CD14-positive monocyte (primary cell): ENCODE measurements around the gene ZNF184. TPM values are rescaled to one million over a fixed set of nuclear protein-coding genes. Genes with fewer than 3 reads are reported as not detected.
A peak's percentile ranks its signal among the peaks of the same experiment; 100 is the strongest.

Experiments used
- DNase-seq, 3 donors: peaks; one replicate each; pipeline ENCODE4 v3.0.0-alpha.2; 2011 to 2022
- H2AFZ ChIP-seq: 2 replicates; pipeline ENCODE4 v1.6.0; 2012; ENCODE audit warnings: mild to moderate bottlenecking, low read depth, low read length, inconsistent platforms; ENCODE audit not compliant: insufficient read depth, poor library complexity, severe bottlenecking
- H3K27ac ChIP-seq, 2 donors: 1 replicate in 1 of 2; 2 replicates in 1 of 2; pipeline ENCODE4 v1.5.1; 2012 to 2013; ENCODE audit warnings: low read length in 2 of 2, control low read depth in 1 of 2, inconsistent platforms in 1 of 2, low read depth in 1 of 2, mild to moderate bottlenecking in 1 of 2
- H3K27me3 ChIP-seq, 2 donors: one replicate each; pipeline versions ENCODE4 v1.6.0 to v1.6.1; 2011 to 2013; ENCODE audit warnings: low read length in 2 of 2; ENCODE audit not compliant: control insufficient read depth in 2 of 2, insufficient read depth in 2 of 2
- H3K36me3 ChIP-seq, 2 donors: replicated peaks in 1 of 2; 1 replicate in 1 of 2; 2 replicates in 1 of 2; pipeline versions ENCODE4 v1.5.1 to v1.6.1; 2012 to 2013; ENCODE audit warnings: low read length in 2 of 2, control low read depth in 1 of 2, inconsistent platforms in 1 of 2, mild to moderate bottlenecking in 1 of 2; ENCODE audit not compliant: insufficient read depth in 2 of 2, control insufficient read depth in 1 of 2
- H3K4me1 ChIP-seq, 2 donors: 1 replicate in 1 of 2; 2 replicates in 1 of 2; pipeline versions ENCODE4 v1.5.1 to v1.6.1; 2012 to 2013; ENCODE audit warnings: low read length in 2 of 2, control low read depth in 1 of 2, inconsistent platforms in 1 of 2, mild to moderate bottlenecking in 1 of 2, moderate library complexity in 1 of 2; ENCODE audit not compliant: insufficient read depth in 2 of 2, control insufficient read depth in 1 of 2
- H3K4me2 ChIP-seq: replicated peaks from 2 replicates; pipeline ENCODE3; 2012; ENCODE audit warnings: low read length, moderate library complexity, mild to moderate bottlenecking; ENCODE audit not compliant: poor library complexity, severe bottlenecking; ENCODE audit errors: extremely low read depth
- H3K4me3 ChIP-seq, 3 experiments: fragments of 200-600 bp in 1 of 3; sonication (generic) in 1 of 3; replicated peaks in 1 of 3; 1 replicate in 2 of 3; 2 replicates in 1 of 3; pipeline ENCODE4 v1.5.1; 2011 to 2013; ENCODE audit warnings: low read length in 3 of 3, mild to moderate bottlenecking in 3 of 3, control low read depth in 2 of 3, low read depth in 2 of 3, inconsistent platforms in 1 of 3, moderate library complexity in 1 of 3
- H3K79me2 ChIP-seq: 2 replicates; pipeline ENCODE4 v1.6.0; 2012; ENCODE audit warnings: mild to moderate bottlenecking, control low read depth, inconsistent platforms, low read length, moderate library complexity; ENCODE audit not compliant: insufficient read depth
- H3K9ac ChIP-seq: 2 replicates; pipeline ENCODE4 v1.6.0; 2017; ENCODE audit warnings: low read length, mild to moderate bottlenecking; ENCODE audit not compliant: insufficient read depth, poor library complexity, severe bottlenecking
- H3K9me3 ChIP-seq, 2 donors: replicated peaks in 1 of 2; 1 replicate in 1 of 2; 2 replicates in 1 of 2; pipeline versions ENCODE4 v1.5.1 to v1.6.1; 2012 to 2013; ENCODE audit warnings: low read length in 2 of 2, control low read depth in 1 of 2; ENCODE audit not compliant: control insufficient read depth in 1 of 2, insufficient read depth in 1 of 2
- H4K20me1 ChIP-seq: 2 replicates; pipeline ENCODE4 v1.6.0; 2012; ENCODE audit warnings: mild to moderate bottlenecking, low read length, control low read depth, moderate library complexity; ENCODE audit not compliant: insufficient read depth
- H3K27ac Mint-ChIP-seq, 7 donors: one replicate each; pipeline ENCODE4 v1.8.0; 2020; ENCODE audit warnings: mild to moderate bottlenecking in 7 of 7, mixed read lengths in 7 of 7, moderate library complexity in 6 of 7, inconsistent platforms in 2 of 7
- H3K27me3 Mint-ChIP-seq, 3 donors: one replicate each; pipeline ENCODE4 v1.8.0; 2021 to 2022; ENCODE audit warnings: low read depth in 3 of 3, mild to moderate bottlenecking in 3 of 3, mixed read lengths in 3 of 3, moderate library complexity in 3 of 3, inconsistent platforms in 1 of 3
- H3K36me3 Mint-ChIP-seq, 2 donors: one replicate each; pipeline ENCODE4 v1.8.0; 2020; ENCODE audit warnings: mixed read lengths in 2 of 2, inconsistent platforms in 1 of 2, mild to moderate bottlenecking in 1 of 2
- H3K4me1 Mint-ChIP-seq: one replicate; pipeline ENCODE4 v1.8.0; 2020; ENCODE audit warnings: mild to moderate bottlenecking, mixed read lengths
- H3K4me3 Mint-ChIP-seq, 2 donors: one replicate each; pipeline ENCODE4 v1.8.0; 2020; ENCODE audit warnings: mild to moderate bottlenecking in 2 of 2, mixed read lengths in 2 of 2, moderate library complexity in 1 of 2
- H3K9me3 Mint-ChIP-seq, 7 donors: one replicate each; pipeline ENCODE4 v1.8.0; 2020 to 2022; ENCODE audit warnings: mixed read lengths in 7 of 7, mild to moderate bottlenecking in 6 of 7, moderate library complexity in 6 of 7, inconsistent platforms in 2 of 7
- WGBS: methylation state at CpG from one replicate; pipeline ENCODE4 v1.1.5; 2013; ENCODE audit warnings: missing lambda C conversion rate; ENCODE audit not compliant: insufficient coverage; 5-methylcytosine and 5-hydroxymethylcytosine counted together
- intact Hi-C, 2 donors: fragments of 100-400 bp; cut with micrococcal nuclease; formaldehyde crosslinking; loops; one replicate each; pipeline versions ENCODE4 v1.15.0 to v1.15.1; 2023
- polyA plus RNA-seq, 3 donors: library from polyadenylated mRNA; depleted of rRNA in 1 of 3; unstranded in 2 of 3; stranded (reverse) in 1 of 3; fragments of 300-500 nt in 2 of 3; fragments of >200 nt in 1 of 3; fragmentation: Illumina TruSeq in 2 of 3; gene quantifications; 1 replicate in 2 of 3; 2 replicates in 1 of 3; pipeline ENCODE4 v1.2.3, GENCODE V29; 2012 to 2021
- TF ChIP-seq, protein P1 (sequence below): fragments of 200-600 bp; IDR thresholded peaks from one replicate; pipeline ENCODE4 v1.8.0; 2022; ENCODE audit warnings: antibody characterized with exemption, mild to moderate bottlenecking

The ZNF184 gene
- polyA plus RNA-seq, 3 donors = 1.00 to 1.5 (median 1.5) TPM

DNA sequence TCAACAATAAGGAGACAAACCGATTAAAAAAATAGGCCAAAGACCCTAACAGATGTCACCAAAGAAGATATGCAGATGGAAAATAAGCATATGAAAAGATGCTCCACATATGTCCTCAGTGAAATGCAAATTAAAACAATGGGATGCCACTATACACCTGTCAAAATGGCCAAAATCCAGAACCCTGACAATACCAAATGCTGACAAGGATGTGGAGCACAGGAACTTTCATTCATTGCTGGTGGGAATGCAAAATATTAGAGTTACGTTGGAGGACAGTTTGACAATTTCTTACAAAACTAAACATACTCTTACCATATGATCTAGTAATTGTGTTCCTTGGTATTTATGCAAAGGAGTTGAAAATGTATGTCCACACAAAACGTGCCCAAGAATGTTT is 1.8 kb upstream of the ZNF184 start:
- no peaks in the 10 kb centered on the region for H4K20me1 ChIP-seq
- H3K4me3 ChIP-seq = no peak overlapping the region
- no peak overlapping the region for H3K4me3 Mint-ChIP-seq
- H3K27ac ChIP-seq = no peak overlapping the region
- intact Hi-C loops = loop anchor here (5.0 to 10.0 kb wide), 7 partner anchors 213 to 660 kb away; a partner anchor contains a TSS
- H3K36me3 Mint-ChIP-seq = peaks cover 5 to 8% of the 10 kb centered on the region in 2 donors
- H3K9me3 ChIP-seq = no peaks in the 10 kb centered on the region
- H3K4me2 ChIP-seq = no peak overlapping the region
- peaks cover 25% of the 10 kb centered on the region for H3K79me2 ChIP-seq
- peaks cover 0 to 11% (median 5%) of the 10 kb centered on the region in 7 donors for H3K9me3 Mint-ChIP-seq
- H3K36me3 ChIP-seq = peaks cover 0 to 8% of the 10 kb centered on the region in 2 donors
- no CpG with 5 or more reads among the region's 3 CpGs for WGBS
- DNase-seq = no peak
- H3K27ac Mint-ChIP-seq = no peak overlapping the region
- no peaks in the 10 kb centered on the region for H3K27me3 ChIP-seq
- peaks cover 19% of the 10 kb centered on the region for H3K4me1 Mint-ChIP-seq
- peaks cover 19 to 28% of the 10 kb centered on the region in 2 donors for H3K4me1 ChIP-seq
- H2AFZ ChIP-seq = no peak overlapping the region
- peaks cover 0 to 3% (median 2%) of the 10 kb centered on the region in 3 donors for H3K27me3 Mint-ChIP-seq
- H3K9ac ChIP-seq = no peak overlapping the region
- TF ChIP-seq, protein P1, sequence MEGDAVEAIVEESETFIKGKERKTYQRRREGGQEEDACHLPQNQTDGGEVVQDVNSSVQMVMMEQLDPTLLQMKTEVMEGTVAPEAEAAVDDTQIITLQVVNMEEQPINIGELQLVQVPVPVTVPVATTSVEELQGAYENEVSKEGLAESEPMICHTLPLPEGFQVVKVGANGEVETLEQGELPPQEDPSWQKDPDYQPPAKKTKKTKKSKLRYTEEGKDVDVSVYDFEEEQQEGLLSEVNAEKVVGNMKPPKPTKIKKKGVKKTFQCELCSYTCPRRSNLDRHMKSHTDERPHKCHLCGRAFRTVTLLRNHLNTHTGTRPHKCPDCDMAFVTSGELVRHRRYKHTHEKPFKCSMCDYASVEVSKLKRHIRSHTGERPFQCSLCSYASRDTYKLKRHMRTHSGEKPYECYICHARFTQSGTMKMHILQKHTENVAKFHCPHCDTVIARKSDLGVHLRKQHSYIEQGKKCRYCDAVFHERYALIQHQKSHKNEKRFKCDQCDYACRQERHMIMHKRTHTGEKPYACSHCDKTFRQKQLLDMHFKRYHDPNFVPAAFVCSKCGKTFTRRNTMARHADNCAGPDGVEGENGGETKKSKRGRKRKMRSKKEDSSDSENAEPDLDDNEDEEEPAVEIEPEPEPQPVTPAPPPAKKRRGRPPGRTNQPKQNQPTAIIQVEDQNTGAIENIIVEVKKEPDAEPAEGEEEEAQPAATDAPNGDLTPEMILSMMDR = no peak

DNA sequence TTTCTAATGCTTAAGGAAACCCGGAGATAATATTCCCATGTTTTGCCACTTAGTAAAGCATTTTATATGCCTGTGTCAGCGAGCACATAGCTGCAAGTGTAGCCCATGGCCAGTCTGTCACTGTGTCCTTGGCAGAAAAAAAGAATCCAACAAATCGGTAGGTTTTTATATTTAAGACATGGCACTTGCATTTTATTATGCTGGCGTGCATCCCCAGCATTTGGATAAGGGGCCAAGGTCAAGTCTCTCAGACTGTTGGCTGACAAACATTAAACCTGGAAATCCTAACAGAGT is 1.2 kb upstream of the ZNF184 start:
- WGBS = 96% methylated on average over 4 of the region's 4 CpGs
- H4K20me1 ChIP-seq = no peaks in the 10 kb centered on the region
- Mint-ChIP-seq H3K4me3 (peak overlapping the region in 1 of 2 donors; percentile 97), H3K36me3 (peaks cover 9 to 14% of the 10 kb centered on the region in 2 donors), H3K9me3 (peaks cover 4 to 15% (median 10%) of the 10 kb centered on the region in 7 donors), H3K27me3 (peaks cover 0 to 3% (median 2%) of the 10 kb centered on the region in 3 donors), H3K4me1 (peaks cover 19% of the 10 kb centered on the region), H3K27ac (no peak overlapping the region)
- intact Hi-C loops = loop anchor here in 1 of 2 donors (10.0 kb wide), 3 partner anchors 289 to 661 kb away; a partner anchor contains a TSS
- H3K27me3 ChIP-seq = no peaks in the 10 kb centered on the region
- no peak overlapping the region for H3K4me3 ChIP-seq
- H3K36me3 ChIP-seq = peaks cover 0 to 14% of the 10 kb centered on the region in 2 donors
- H3K79me2 ChIP-seq = peaks cover 28% of the 10 kb centered on the region
- peaks cover 19 to 24% of the 10 kb centered on the region in 2 donors for H3K4me1 ChIP-seq
- no peak overlapping the region for H3K27ac ChIP-seq
- H2AFZ ChIP-seq = no peak overlapping the region
- H3K4me2 ChIP-seq = peak overlapping the region; percentile 83
- no peaks in the 10 kb centered on the region for H3K9me3 ChIP-seq
- H3K9ac ChIP-seq = no peak overlapping the region
- TF ChIP-seq, protein P1 = no peak
- no peak for DNase-seq
